ENCODE data around the gene WDR26.

WDR26 gene

GRCh38 chr1:224457782-224458144 lies 23.2 kb upstream of the WDR26 start:
- H3K9ac ChIP-seq (ENCODE audit: low read length in 2 of 2) = no peak overlapping the region
- no peaks in the 10 kb centered on the region for H3K9me3 ChIP-seq (ENCODE audit: control insufficient read depth in 2 of 2, low read length in 2 of 2)
- no peak overlapping the region for H3K27ac ChIP-seq (ENCODE audit: low read length)
- H3K4me1 ChIP-seq (ENCODE audit: control insufficient read depth, insufficient read depth, low read length) = peaks cover 16% of the 10 kb centered on the region
- H3K27me3 ChIP-seq (ENCODE audit: control insufficient read depth in 1 of 2, insufficient read depth in 2 of 2, low read length in 2 of 2) = no peaks in the 10 kb centered on the region
- H3K36me3 ChIP-seq (ENCODE audit: control insufficient read depth in 2 of 2, insufficient read depth in 2 of 2, low read length in 2 of 2) = no peaks in the 10 kb centered on the region
- H3K4me3 ChIP-seq (ENCODE audit: low read length in 2 of 2) = no peak overlapping the region

DNA sequence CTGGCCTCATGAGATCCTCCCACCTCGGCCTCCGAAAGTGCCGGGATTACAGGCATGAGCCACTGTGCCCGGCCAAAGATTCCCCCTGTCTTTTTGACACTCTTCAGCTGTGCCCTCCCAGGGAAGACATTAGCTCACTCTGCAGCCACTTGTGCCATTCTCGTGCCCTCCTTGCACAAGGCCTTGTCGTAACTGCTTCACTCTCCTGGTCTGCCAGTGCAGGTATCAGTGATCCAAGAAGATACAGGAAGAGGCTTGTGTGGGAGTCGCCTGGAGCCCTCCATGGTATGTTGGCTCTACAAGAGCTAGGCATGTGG lies 22.0 kb upstream of the WDR26 start:
- Histone ChIP-seq H3K27me3 (ENCODE audit: control insufficient read depth in 1 of 2, insufficient read depth in 2 of 2, low read length in 2 of 2) (no peaks in the 10 kb centered on the region), H3K9me3 (ENCODE audit: control insufficient read depth in 2 of 2, low read length in 2 of 2) (no peaks in the 10 kb centered on the region), H3K36me3 (ENCODE audit: control insufficient read depth in 2 of 2, insufficient read depth in 2 of 2, low read length in 2 of 2) (no peaks in the 10 kb centered on the region), H3K27ac (ENCODE audit: low read length) (peak overlapping the region; percentile 60), H3K4me3 (ENCODE audit: low read length in 2 of 2) (peak overlapping the region in 1 of 2 donors; percentile 52), H3K4me1 (ENCODE audit: control insufficient read depth, insufficient read depth, low read length) (peaks cover 16% of the 10 kb centered on the region), H3K9ac (ENCODE audit: low read length in 2 of 2) (peak overlapping the region; percentile 51 to 61)

DNA sequence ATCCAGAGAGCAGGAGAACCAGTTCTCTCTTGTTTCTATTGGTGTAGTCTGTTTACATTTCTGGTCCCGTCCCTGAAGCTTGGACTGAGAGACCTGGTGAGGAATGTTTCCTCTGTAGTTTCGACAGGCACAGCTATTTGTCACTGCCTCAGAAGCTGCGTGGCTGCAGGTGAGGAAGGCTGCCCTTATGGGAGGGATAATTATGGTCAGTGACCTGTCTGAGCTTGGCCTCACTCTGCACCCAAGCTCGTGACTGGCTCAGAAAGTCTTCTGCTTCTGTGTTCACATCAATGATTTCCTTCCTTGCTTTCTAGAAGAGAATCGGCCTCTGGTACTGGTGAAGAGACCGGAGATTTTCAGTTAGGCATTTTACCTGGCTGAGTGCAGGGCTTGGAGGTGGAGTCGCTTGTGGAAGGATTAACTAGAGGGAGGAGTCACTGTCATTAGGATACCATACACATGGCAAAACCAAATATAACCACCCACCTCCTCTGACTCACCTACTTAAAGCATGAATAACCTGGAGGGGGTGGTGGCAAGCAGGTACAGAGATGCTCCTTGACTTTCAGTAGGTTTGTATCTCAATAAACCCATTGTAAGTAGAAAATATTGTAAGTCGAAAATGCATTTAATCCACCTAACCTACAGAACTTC lies 19.9 kb upstream of the WDR26 start:
- Histone ChIP-seq H3K4me1 (ENCODE audit: control insufficient read depth, insufficient read depth, low read length) (peaks cover 16% of the 10 kb centered on the region), H3K36me3 (ENCODE audit: control insufficient read depth in 2 of 2, insufficient read depth in 2 of 2, low read length in 2 of 2) (no peaks in the 10 kb centered on the region), H3K27ac (ENCODE audit: low read length) (no peak overlapping the region), H3K9ac (ENCODE audit: low read length in 2 of 2) (no peak overlapping the region), H3K27me3 (ENCODE audit: control insufficient read depth in 1 of 2, insufficient read depth in 2 of 2, low read length in 2 of 2) (no peaks in the 10 kb centered on the region), H3K4me3 (ENCODE audit: low read length in 2 of 2) (no peak overlapping the region), H3K9me3 (ENCODE audit: control insufficient read depth in 2 of 2, low read length in 2 of 2) (no peaks in the 10 kb centered on the region)

GRCh38 chr1:224450561-224451350 lies 16.2 kb upstream of the WDR26 start:
- Histone ChIP-seq H3K9me3 (ENCODE audit: control insufficient read depth in 2 of 2, low read length in 2 of 2) (no peaks in the 10 kb centered on the region), H3K36me3 (ENCODE audit: control insufficient read depth in 2 of 2, insufficient read depth in 2 of 2, low read length in 2 of 2) (no peaks in the 10 kb centered on the region), H3K4me3 (ENCODE audit: low read length in 2 of 2) (no peak overlapping the region), H3K4me1 (ENCODE audit: control insufficient read depth, insufficient read depth, low read length) (peaks cover 8% of the 10 kb centered on the region), H3K27me3 (ENCODE audit: control insufficient read depth in 1 of 2, insufficient read depth in 2 of 2, low read length in 2 of 2) (no peaks in the 10 kb centered on the region), H3K9ac (ENCODE audit: low read length in 2 of 2) (no peak overlapping the region), H3K27ac (ENCODE audit: low read length) (no peak overlapping the region)

GRCh38 chr1:224450159-224450558 lies 15.6 kb upstream of the WDR26 start:
- Histone ChIP-seq H3K4me3 (ENCODE audit: low read length in 2 of 2) (no peak overlapping the region), H3K9me3 (ENCODE audit: control insufficient read depth in 2 of 2, low read length in 2 of 2) (no peaks in the 10 kb centered on the region), H3K9ac (ENCODE audit: low read length in 2 of 2) (no peak overlapping the region), H3K27ac (ENCODE audit: low read length) (no peak overlapping the region), H3K4me1 (ENCODE audit: control insufficient read depth, insufficient read depth, low read length) (peaks cover 8% of the 10 kb centered on the region), H3K27me3 (ENCODE audit: control insufficient read depth in 1 of 2, insufficient read depth in 2 of 2, low read length in 2 of 2) (no peaks in the 10 kb centered on the region), H3K36me3 (ENCODE audit: control insufficient read depth in 2 of 2, insufficient read depth in 2 of 2, low read length in 2 of 2) (no peaks in the 10 kb centered on the region)

DNA sequence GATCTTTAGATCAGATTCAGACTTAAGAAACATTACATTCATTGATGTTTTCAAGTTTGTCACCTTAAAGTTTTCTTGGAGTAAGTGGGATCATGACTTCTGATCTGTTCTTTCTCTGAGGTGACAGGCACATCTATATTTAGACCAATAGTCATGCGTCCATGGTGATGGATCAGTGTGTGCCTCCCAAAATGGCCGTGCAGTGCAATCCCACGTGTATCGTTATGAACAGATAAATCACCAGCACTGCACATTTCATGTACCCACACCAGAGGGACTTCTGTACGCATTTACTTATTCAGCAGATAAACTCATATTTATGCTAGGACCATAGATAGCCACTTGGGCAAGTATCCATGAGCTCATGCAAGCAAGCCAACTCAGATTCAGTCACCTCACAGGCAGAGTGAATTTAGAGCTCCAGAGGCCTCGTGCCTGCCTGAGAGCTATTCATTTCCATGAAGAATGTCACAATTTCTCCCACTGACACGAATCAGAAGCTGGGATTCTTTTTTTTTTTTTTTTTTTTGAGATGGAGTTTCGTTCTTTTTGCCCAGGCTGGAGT lies 13.9 kb upstream of the WDR26 start:
- H3K27me3 ChIP-seq (ENCODE audit: control insufficient read depth in 1 of 2, insufficient read depth in 2 of 2, low read length in 2 of 2) = no peaks in the 10 kb centered on the region
- H3K4me3 ChIP-seq (ENCODE audit: low read length in 2 of 2) = no peak overlapping the region
- H3K9ac ChIP-seq (ENCODE audit: low read length in 2 of 2) = no peak overlapping the region
- peaks cover 3% of the 10 kb centered on the region for H3K4me1 ChIP-seq (ENCODE audit: control insufficient read depth, insufficient read depth, low read length)
- H3K9me3 ChIP-seq (ENCODE audit: control insufficient read depth in 2 of 2, low read length in 2 of 2) = no peaks in the 10 kb centered on the region
- no peaks in the 10 kb centered on the region for H3K36me3 ChIP-seq (ENCODE audit: control insufficient read depth in 2 of 2, insufficient read depth in 2 of 2, low read length in 2 of 2)
- no peak overlapping the region for H3K27ac ChIP-seq (ENCODE audit: low read length)

DNA sequence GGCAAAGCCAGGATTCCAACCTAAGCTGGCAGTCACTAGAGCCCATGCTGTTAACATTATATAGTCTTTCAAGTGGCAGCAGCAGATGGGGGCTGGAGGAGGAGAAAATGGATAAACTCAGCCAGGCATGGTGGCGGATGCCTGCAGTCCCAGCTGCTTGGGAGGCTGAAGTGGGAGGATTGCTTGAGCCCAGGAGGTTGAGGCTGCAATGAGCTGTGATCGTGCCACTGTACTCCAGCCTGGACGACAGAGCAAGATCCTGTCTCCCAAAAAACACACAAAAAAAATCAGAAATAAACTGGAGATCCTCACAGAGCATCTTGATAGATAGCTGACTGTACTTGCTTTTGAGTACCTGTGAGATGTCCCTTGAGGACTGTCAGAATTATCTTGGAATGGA lies 13.4 kb upstream of the WDR26 start:
- H3K27ac ChIP-seq (ENCODE audit: low read length) = no peak overlapping the region
- H3K36me3 ChIP-seq (ENCODE audit: control insufficient read depth in 2 of 2, insufficient read depth in 2 of 2, low read length in 2 of 2) = no peaks in the 10 kb centered on the region
- H3K4me3 ChIP-seq (ENCODE audit: low read length in 2 of 2) = no peak overlapping the region
- no peaks in the 10 kb centered on the region for H3K27me3 ChIP-seq (ENCODE audit: control insufficient read depth in 1 of 2, insufficient read depth in 2 of 2, low read length in 2 of 2)
- no peak overlapping the region for H3K9ac ChIP-seq (ENCODE audit: low read length in 2 of 2)
- peaks cover 3% of the 10 kb centered on the region for H3K4me1 ChIP-seq (ENCODE audit: control insufficient read depth, insufficient read depth, low read length)
- H3K9me3 ChIP-seq (ENCODE audit: control insufficient read depth in 2 of 2, low read length in 2 of 2) = no peaks in the 10 kb centered on the region

DNA sequence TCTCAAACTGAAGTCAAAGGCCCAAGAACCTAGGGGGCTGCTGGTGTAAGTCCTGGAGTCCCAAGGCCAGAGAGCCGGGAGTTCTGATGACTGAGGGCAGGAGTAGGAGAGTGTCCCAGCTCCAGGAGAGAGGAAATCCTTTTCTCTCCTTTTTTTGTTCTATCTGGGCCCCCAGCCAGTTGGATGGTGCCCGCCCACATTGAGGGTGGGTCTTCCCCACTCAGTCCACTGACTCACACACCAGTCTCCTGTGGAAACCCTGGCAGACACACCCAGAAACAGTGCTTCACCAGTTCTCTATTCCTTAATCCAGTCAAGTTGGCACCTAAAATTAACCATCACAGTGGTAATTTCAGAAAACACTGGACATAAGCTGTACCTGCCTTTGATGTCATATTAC lies 12.7 kb upstream of the WDR26 start:
- Histone ChIP-seq H3K4me1 (ENCODE audit: control insufficient read depth, insufficient read depth, low read length) (peaks cover 3% of the 10 kb centered on the region), H3K36me3 (ENCODE audit: control insufficient read depth in 2 of 2, insufficient read depth in 2 of 2, low read length in 2 of 2) (no peaks in the 10 kb centered on the region), H3K9ac (ENCODE audit: low read length in 2 of 2) (no peak overlapping the region), H3K4me3 (ENCODE audit: low read length in 2 of 2) (no peak overlapping the region), H3K27ac (ENCODE audit: low read length) (no peak overlapping the region), H3K9me3 (ENCODE audit: control insufficient read depth in 2 of 2, low read length in 2 of 2) (no peaks in the 10 kb centered on the region), H3K27me3 (ENCODE audit: control insufficient read depth in 1 of 2, insufficient read depth in 2 of 2, low read length in 2 of 2) (no peaks in the 10 kb centered on the region)

DNA sequence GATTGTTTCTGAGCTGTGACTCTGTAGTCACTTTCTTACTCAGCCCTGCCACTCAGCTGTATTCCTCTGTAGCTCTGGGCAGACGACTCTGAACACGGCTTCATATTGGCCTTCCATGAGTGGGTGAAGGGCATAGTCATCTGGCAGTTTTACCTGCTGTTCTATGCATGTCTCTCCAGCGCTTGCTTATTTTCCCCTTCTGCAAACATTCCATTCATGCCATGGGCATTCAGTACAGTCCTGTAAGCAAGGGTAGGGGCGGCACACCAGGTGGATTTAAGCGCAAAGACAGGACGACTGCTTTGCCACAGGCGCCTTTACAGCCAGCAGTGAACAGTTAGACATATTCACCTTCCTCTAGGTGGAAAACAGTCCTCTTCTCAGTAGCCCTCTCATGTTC lies 4.4 kb upstream of the WDR26 start:
- Histone ChIP-seq H3K9me3 (ENCODE audit: control insufficient read depth in 2 of 2, low read length in 2 of 2) (no peaks in the 10 kb centered on the region), H3K4me1 (ENCODE audit: control insufficient read depth, insufficient read depth, low read length) (peaks cover 8% of the 10 kb centered on the region), H3K4me3 (ENCODE audit: low read length in 2 of 2) (no peak overlapping the region), H3K36me3 (ENCODE audit: control insufficient read depth in 2 of 2, insufficient read depth in 2 of 2, low read length in 2 of 2) (no peaks in the 10 kb centered on the region), H3K27me3 (ENCODE audit: control insufficient read depth in 1 of 2, insufficient read depth in 2 of 2, low read length in 2 of 2) (no peaks in the 10 kb centered on the region), H3K9ac (ENCODE audit: low read length in 2 of 2) (no peak overlapping the region), H3K27ac (ENCODE audit: low read length) (no peak overlapping the region)

GRCh38 chr1:224435999-224436398 lies 1.4 kb upstream of the WDR26 start:
- no peaks in the 10 kb centered on the region for H3K27me3 ChIP-seq (ENCODE audit: control insufficient read depth in 1 of 2, insufficient read depth in 2 of 2, low read length in 2 of 2)
- peaks cover 0 to 3% of the 10 kb centered on the region in 2 donors for H3K36me3 ChIP-seq (ENCODE audit: control insufficient read depth in 2 of 2, insufficient read depth in 2 of 2, low read length in 2 of 2)
- no peaks in the 10 kb centered on the region for H3K9me3 ChIP-seq (ENCODE audit: control insufficient read depth in 2 of 2, low read length in 2 of 2)
- H3K27ac ChIP-seq (ENCODE audit: low read length) = no peak overlapping the region
- no peak overlapping the region for H3K4me3 ChIP-seq (ENCODE audit: low read length in 2 of 2)
- H3K9ac ChIP-seq (ENCODE audit: low read length in 2 of 2) = no peak overlapping the region
- H3K4me1 ChIP-seq (ENCODE audit: control insufficient read depth, insufficient read depth, low read length) = peaks cover 13% of the 10 kb centered on the region

DNA sequence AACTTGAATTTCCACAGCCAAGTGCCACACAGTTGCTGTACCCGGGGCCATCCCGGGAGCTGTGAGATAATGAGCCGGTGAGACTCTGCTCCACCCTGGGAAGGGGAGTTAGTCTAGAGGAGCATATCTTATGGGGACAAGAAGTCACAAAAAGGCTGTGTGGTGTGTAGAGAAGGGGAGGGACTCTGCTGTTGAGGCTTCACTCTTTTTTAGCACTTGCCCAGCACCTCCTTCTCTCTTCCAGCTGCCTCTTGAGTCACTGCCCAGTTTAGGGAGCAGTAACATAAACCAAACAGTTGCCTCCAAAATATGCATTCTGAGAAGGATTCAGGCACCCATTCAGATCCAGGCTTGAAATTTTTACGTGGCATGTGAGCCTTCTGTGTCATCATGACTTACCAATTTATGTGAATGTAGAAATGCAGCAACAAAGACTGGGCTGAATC lies 744 bp upstream of the WDR26 start:
- Histone ChIP-seq H3K36me3 (ENCODE audit: control insufficient read depth in 2 of 2, insufficient read depth in 2 of 2, low read length in 2 of 2) (peaks cover 0 to 3% of the 10 kb centered on the region in 2 donors), H3K9ac (ENCODE audit: low read length in 2 of 2) (peak overlapping the region; percentile 93 to 98), H3K4me3 (ENCODE audit: low read length in 2 of 2) (peak overlapping the region; percentile 95 to 96), H3K9me3 (ENCODE audit: control insufficient read depth in 2 of 2, low read length in 2 of 2) (no peaks in the 10 kb centered on the region), H3K27ac (ENCODE audit: low read length) (peak overlapping the region; percentile 97), H3K4me1 (ENCODE audit: control insufficient read depth, insufficient read depth, low read length) (peaks cover 19% of the 10 kb centered on the region), H3K27me3 (ENCODE audit: control insufficient read depth in 1 of 2, insufficient read depth in 2 of 2, low read length in 2 of 2) (no peaks in the 10 kb centered on the region)
